Renal cortex interstitium (tissue), 11 donors: ENCODE data around the gene CALML5. TPM values are rescaled to one million over a fixed set of nuclear protein-coding genes. Genes with fewer than 3 reads are reported as not detected.

Source experiments
- DNase-seq, 11 donors: peaks; one replicate each; pipeline ENCODE4 v3.0.0-alpha.2; 2013; ENCODE audit warnings: low read depth in 9 of 11, low spot score in 4 of 11; ENCODE audit errors: extremely low read depth in 1 of 11
- polyA plus RNA-seq, 3 donors: library from polyadenylated mRNA; unstranded; fragments of 120-200 nt; gene quantifications; one replicate each; pipeline ENCODE4 v1.2.1, GENCODE V29; 2013; ENCODE audit not compliant: insufficient read length in 3 of 3

The CALML5 gene
- polyA plus RNA-seq, 3 donors, result not detected

- DNase-seq, result no peak
Measured at GRCh38 chr10:5492322-5492855, 7.0 kb downstream of the CALML5 start.

GRCh38 chr10:5491477-5491876, 7.9 kb downstream of the CALML5 start:
- no peak for DNase-seq

GRCh38 chr10:5490698-5491464, 8.5 kb downstream of the CALML5 start:
- no peak for DNase-seq

GRCh38 chr10:5490032-5490431, 9.3 kb downstream of the CALML5 start:
- no peak for DNase-seq

- no peak for DNase-seq
Measured at GRCh38 chr10:5488272-5489161, 10.9 kb downstream of the CALML5 start.

- DNase-seq, result no peak
Measured at GRCh38 chr10:5486853-5487235, 12.5 kb downstream of the CALML5 start.

GRCh38 chr10:5485948-5486852, 13.2 kb downstream of the CALML5 start:
- DNase-seq, result no peak

- DNase-seq, result no peak
Measured at GRCh38 chr10:5485290-5485689, 14.1 kb downstream of the CALML5 start.

- DNase-seq, result no peak
Measured at GRCh38 chr10:5484205-5484604, 15.2 kb downstream of the CALML5 start.

GRCh38 chr10:5482016-5482415, 17.4 kb downstream of the CALML5 start:
- no peak for DNase-seq

GRCh38 chr10:5481121-5481520, 18.2 kb downstream of the CALML5 start:
- no peak for DNase-seq

- no peak for DNase-seq
Measured at GRCh38 chr10:5480162-5480941, 19.0 kb downstream of the CALML5 start.

- no peak for DNase-seq
Measured at GRCh38 chr10:5479481-5480161, 19.7 kb downstream of the CALML5 start.

GRCh38 chr10:5478694-5479305, 20.6 kb downstream of the CALML5 start:
- no peak for DNase-seq

GRCh38 chr10:5477948-5478693, 21.2 kb downstream of the CALML5 start:
- no peak for DNase-seq

GRCh38 chr10:5476918-5477525, 22.3 kb downstream of the CALML5 start:
- no peak for DNase-seq
